Stimulated activated CD8-positive, alpha-beta memory T cell treated with anti-CD3 and anti-CD28 coated beads, Interleukin-15, amount 100 ng/mL, for 4 hours (primary cell): ENCODE results near the gene TOMM20.
"Not testable (repeated sequence)": the region's sequence is repeated elsewhere in the genome, so short reads cannot be mapped to it uniquely, and the experiment has no call there.

Experiments
- DNase-seq, 2 donors: peaks; one replicate each; pipeline ENCODE4 v3.0.0-alpha.2; 2020; ENCODE audit warnings: low read depth in 2 of 2

TOMM20 gene

DNA sequence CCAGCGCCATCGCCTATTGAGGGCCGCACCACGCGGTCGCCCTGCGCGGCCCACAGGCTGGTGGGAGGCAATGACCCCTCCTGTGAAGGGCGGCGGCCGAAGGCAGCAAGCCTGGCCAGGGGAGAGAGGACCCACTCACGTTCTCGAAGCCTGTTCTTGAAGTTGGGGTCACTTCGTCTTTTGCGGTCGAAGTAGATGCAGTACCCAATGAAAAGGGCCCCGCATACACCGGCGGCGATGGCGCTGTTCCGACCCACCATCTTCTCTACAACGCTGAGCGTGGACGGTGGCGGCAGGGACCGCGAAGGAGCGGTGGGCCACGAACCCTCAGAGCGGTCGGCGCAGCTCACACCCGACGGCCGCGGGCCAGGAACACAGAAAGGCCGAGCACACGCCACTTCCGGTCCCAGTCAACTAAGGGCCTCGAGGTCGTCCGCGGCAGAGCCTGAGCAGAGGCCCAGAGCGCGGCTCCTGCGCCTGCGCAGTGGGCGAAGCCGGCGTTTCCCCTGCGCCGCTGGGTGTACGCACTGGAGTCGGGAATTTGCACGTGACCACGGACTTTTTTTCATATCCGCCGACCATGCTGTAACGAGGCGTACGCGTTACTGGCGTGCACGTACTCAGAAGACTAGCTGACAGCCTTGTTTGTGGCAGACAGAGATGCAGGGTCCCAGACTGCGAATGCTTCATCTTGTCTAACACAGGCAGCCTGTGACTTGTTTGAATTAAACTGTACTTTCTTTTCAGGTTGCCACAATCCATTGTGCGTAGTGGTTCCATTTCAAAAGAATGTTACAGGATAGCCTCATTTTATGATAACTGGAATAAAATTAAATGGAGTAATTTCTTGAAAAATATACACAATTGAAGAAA is at the start of gene TOMM20:
TOMM20 (minus strand) TSS at position 382 of the 873 bp plus-strand sequence; CDS start at position 260, 122 bp downstream.
- DNase-seq = peak; percentile 88 to 91

DNA sequence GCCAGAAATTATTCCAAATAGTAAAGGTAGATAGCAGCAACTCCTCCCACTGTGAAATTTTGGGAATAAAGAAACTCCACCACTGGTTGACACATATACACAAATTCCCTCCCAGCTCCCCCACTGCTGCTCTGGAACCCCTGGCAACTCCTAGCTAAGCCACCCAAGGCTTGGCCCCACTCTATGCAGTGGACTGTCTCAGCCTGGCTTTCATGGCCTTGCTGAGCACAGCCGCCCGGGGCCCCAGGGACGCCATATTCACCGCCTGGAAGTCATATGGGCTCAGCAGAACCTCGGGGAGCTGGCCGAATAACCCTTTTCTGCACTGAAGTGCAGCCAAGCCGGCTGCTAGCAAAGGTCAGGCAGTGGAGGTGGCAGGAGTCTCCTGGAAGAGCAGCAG is 47.8 kb upstream of the TOMM20 start:
- no peak for DNase-seq

GRCh38 chr1:235169986-235170385 is 41.3 kb upstream of the TOMM20 start:
- DNase-seq = no peak

- DNase-seq = no peak
Measured at GRCh38 chr1:235168375-235168774, 39.7 kb upstream of the TOMM20 start.

DNA sequence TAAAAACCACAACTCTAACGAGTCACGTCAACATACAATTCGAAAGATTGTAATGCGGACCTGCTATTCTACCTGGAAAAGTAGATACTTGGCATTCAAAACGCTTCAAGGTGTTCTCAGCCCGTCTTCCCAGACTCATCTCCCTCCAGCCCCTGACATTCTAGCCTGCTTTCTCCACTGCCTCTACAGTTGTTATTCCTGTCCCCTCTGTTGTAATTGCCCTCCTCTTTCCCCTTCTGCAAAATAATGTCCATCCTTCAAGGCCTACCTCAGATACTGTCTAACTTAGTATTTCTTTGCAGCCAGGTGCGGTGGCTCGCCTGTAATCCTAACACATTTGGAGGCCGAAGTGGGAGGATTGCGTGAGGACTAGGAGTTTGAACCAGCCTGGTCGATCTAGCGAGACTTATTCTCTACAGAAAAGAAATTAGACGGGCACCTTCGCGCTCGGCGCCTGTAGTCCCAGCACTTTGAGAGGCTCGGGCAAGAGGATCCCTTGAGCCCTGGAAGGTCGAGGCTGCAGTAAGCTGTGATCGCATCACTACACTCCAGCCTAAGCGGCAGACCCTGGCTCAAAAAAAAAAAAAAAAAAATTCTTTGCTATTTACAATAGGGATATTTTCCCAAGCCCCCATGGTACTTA is 33.2 kb upstream of the TOMM20 start:
- DNase-seq = no peak

- DNase-seq = peak; percentile 83 to 84
Measured at GRCh38 chr1:235160957-235161684, 32.5 kb upstream of the TOMM20 start, which contains the start of gene RBM34. TSS of gene RBM34 (minus strand) at chr1:235161250. CDS start at chr1:235161226, 24 bp downstream.

- peak in 1 of 2 donors; percentile 4 for DNase-seq
Measured at GRCh38 chr1:235160383-235160956, 31.8 kb upstream of the TOMM20 start.

DNA sequence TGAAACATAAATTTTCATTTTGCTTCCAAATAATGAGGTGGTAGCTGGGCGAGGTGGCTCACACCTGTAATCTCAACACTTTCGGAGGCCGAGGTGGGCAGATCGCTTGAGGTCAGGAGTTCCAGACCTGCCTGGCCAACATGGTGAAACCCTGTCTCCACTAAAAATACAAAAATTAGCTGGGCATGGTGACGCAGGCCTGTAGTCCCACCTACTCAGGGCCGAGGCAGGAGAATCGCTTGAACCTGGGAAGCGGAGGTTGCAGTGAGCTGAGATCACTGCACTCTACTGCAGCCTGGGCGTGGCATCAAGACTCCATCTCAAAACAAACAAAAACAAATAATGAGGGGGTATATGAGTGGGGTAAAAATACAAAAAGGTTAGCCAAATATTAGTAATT is 31.3 kb upstream of the TOMM20 start:
- DNase-seq = not testable (repeated sequence)

DNA sequence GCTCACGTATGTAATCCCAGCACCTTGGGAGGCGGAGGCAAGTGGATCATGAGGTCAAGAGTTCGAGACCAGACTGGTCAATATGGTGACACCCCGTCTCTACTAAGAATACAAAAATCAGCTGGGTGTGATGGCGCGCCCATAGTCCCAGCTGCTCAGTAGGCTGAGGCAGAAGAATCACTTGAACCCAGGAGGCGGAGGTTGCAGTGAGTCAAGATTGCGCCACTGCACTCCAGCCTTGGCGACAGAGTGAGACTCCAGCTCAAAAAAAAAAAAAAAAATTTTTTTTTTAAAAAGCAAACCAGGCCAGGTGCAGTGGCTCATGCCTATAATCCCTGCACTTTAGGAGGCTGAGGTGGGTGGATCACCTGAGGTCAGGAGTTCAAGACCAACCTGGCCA is 30.6 kb upstream of the TOMM20 start:
- not testable (repeated sequence) for DNase-seq

GRCh38 chr1:235158680-235159079 is 30.0 kb upstream of the TOMM20 start:
- no peak for DNase-seq

DNA sequence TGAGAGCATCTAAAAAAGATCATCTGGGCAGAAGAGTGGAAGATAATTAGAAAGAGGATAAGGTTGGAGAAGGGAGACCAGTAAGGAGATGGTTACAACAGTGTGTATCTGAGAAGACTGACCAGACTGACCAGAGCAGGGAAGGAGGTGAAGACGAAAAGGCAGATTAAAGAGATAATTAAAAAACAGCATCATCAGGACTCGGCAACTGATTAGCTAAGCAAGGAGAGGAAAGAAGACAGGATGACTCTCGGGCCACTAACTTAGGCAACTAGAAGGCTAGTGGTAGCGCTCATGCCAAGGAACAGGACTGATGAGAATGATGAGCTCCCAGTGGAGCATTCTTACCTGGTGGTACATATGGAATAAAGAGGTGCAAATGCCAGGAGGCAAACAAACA is 28.5 kb upstream of the TOMM20 start:
- no peak for DNase-seq

- DNase-seq = no peak
Measured at GRCh38 chr1:235156740-235157139, 28.1 kb upstream of the TOMM20 start.

DNA sequence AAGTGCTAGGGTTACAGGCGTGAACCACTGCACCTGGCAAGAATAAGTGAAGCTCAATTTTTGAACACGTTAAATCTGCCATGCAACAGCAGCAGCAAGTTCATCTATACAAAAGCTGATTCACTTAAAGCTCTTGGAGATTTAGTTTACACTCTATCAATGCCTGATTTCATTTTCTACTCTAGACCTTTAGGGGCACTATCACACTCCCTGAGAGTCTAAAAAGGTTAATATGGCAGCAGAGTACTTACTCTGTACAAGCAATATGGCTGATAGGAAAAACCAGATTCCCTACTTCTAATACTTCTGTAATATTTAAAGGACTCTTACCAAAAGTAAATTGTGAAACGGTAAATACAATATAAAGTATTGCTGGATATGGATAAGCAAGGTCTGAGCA is 27.6 kb upstream of the TOMM20 start:
- no peak for DNase-seq

DNA sequence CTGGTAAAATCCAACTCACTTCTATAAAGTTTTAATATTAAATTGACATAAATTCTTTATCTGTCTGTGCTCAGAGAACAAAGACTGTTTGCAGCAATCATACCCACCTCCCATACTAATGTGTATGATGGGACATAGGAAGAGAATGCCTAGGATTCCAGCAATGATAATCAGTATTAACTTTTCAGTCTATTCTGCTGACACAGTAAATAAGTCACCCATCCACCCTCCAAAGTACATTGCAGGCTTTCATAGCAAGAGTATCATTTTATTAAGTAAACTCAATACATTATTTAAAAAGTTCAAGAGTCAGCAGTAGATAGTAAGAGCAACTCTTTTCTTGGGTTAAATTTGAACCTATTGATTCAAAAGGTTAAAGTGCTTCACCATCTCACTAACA is 23.6 kb upstream of the TOMM20 start:
- DNase-seq = no peak

DNA sequence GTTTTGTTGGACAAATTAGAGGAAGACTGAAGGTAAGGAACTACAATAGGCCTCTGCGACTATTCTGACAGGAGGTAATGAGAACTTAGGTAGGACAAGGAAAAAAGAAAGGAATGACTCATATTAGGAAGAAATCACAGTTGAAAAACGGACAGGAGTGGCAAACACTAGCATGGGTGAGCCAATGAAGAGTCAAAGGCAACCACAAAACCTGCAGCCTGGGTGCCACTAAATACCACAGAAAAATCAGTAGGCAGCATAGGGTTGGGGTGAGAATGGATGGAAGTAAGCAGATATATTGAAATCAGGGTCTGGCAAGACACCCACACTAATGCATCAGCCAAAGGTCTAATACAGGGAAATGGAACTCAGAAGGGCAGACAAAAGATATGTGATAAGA is 22.4 kb upstream of the TOMM20 start:
- DNase-seq = no peak

DNA sequence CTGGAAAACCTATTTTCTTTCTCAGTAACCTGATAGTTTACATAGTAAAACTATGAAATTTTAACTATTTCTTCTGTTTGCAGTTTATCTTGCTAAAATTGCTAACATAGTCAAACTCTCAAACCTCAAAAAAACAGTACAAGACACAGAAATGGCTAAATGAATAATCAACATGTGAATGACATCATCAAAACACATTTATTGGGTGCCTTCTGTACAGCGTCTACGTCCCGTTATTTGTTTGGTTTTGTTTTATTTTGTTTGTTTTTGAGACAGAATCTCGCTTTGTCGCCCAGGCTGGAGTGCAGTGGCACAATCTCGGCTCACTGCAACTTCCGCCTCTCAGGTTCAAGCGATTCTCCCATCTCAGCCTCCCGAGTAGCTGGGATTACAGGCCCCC is 21.2 kb upstream of the TOMM20 start:
- no peak for DNase-seq

DNA sequence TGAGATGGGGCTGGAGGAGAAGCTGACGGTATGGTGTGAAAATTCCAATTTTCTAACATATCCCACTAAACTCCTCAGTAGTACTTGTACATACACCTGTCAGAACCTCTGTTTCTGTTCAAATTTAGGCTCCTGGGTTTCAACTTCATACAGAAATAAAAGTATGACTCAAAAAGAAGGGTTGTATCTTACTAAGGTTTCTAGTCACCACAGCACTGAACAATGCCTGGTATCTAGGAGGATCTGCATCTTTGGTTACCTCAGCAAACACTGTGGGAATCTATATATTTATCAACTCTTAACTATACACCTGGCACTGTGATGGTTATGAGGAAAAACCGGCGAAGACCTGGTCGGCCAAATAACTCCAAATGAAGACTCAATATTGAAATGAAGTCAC is 18.6 kb upstream of the TOMM20 start:
- no peak for DNase-seq

GRCh38 chr1:235145639-235146038 is 17.0 kb upstream of the TOMM20 start:
- DNase-seq = no peak

- DNase-seq = no peak
Measured at GRCh38 chr1:235142991-235143390, 14.4 kb upstream of the TOMM20 start.

- DNase-seq = no peak
Measured at GRCh38 chr1:235139315-235139714, 10.7 kb upstream of the TOMM20 start.

GRCh38 chr1:235138821-235139220 is 10.2 kb upstream of the TOMM20 start:
- DNase-seq = no peak

GRCh38 chr1:235136111-235136510 is 7.5 kb upstream of the TOMM20 start:
- DNase-seq = no peak
